Hypothalamus (tissue), 51 donors: Measurements from ENCODE around the gene VWA1.
"Not testable (repeated sequence)": the region's sequence is repeated elsewhere in the genome, so short reads cannot be mapped to it uniquely, and the experiment has no call there.

Experiments used
- DNase-seq, 51 donors: peaks; one replicate each; lab custom pipeline; 2025; lab: John Stamatoyannopoulos, UW

Gene VWA1

DNA sequence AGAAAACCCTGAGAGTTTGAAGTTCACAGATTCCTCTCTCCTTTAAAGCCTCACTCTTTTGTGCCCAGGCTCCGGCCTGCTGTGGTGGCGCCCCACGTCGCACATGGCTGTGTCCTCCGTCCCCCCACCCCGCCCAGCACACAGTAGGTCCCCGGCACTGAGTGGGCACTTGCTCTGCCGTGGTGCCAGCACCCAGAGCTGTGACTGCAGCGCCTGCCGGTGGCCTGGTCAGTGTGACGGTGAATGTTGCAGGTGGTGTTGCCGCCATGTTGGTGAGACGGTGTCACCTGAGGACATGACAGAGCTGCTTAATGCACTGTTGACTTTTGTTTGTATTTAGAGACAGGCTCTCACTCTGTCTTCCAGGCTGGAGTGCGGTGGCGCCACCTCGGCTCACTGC lies 17.4 kb downstream of the VWA1 start:
- no peak for DNase-seq

DNA sequence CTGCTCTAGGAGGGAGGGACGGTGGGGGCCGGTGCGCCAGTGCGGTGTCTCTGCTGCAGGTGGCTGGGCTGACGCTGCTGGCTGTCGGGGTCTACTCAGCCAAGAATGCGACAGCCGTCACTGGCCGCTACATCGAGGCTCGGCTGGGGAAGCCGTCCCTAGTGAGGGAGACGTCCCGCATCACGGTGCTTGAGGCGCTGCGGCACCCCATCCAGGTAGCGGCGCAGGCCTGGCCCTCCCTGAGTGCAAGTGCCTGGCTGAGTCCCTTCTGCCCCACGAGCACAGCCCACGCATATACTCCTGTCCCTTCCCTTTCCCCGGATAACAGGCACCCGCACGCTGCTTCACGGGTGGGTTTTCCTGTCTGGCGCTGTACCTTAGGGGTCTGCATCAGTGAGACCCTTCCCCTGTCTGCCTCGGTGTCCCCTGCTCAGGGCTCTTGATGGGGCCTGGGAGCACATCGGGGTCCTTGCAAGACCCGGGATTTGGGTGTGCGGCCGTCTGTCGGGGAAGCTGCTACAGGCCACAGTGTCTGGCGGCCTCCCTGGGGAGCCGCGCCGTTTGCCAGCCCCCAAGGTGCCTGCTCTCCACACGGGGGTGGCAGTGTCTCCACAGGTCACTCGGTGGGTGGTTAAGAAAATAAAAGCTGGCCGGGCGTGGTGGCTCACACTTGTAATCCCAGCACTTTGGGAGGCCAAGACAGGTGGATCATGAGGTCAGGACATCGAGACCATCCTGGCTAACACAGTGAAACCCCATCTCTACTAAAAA lies 19.0 kb downstream of the VWA1 start:
- not testable (repeated sequence) for DNase-seq

DNA sequence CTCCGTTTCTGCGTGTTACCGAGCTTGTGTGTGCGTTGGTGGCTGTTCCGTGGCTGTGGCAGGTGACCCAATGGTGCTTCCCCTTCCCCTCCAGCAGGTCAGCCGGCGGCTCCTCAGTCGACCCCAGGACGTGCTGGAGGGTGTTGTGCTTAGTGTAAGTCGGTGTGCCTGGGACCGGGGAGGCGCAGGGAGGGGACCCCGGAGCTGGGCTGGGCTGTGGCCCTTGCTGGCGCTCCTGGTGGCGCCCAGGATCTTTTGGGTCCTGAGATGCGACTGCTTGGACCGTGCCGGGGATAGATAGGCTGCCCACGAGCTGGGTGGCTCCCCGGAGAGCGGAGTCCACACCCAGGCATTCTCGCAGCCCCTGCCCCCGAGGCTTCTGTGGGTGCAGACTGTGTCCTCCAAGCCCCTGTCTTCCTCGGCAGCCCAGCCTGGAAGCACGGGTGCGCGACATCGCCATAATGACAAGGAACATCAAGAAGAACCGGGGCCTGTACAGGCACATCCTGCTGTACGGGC lies 19.9 kb downstream of the VWA1 start:
- no peak for DNase-seq

DNA sequence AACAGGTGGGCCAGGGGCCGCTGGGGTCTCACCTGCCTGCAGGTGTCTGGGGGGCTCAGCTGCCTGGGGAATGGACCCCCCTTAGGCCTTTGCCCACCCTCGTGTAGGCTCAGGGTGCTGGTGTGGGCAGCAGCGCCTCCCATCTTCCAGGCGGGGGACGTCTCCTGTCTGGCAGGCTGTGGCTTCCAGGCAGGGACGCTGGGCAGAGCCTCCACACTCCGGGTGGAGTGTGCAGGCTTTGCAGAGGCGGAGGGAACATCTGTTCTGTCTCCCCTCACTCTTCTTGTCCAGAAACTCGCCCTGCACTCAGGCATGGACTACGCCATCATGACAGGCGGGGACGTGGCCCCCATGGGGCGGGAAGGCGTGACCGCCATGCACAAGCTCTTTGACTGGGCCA lies 20.4 kb downstream of the VWA1 start:
- DNase-seq, result not testable (repeated sequence)

DNA sequence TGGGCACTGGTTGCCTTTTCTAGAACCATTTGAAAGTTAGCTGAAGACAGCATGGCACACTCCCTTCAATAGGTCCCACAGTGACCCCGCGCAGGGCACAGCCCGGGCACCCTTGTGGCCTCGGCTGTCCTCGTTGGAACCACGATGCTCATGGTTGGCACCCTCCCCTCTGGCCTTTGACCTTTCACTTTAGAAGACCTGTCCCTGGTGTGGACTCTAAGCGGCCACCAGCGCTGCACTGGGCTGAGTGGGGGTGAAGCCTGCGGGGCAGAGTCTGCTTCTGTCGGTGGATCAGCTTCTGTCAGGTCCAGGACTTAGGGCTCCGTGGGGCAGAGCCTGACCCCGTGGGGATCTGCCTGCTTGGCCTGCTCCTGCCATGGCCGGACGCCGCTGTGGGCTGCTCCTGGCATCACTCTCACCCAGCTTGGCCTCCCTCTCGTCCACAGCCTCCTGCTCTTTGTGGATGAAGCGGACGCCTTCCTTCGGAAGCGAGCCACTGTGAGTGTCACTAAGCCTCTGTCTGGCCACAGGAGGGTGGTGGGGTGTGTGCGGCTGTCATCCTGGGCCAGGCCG lies 21.3 kb downstream of the VWA1 start:
- not testable (repeated sequence) for DNase-seq

DNA sequence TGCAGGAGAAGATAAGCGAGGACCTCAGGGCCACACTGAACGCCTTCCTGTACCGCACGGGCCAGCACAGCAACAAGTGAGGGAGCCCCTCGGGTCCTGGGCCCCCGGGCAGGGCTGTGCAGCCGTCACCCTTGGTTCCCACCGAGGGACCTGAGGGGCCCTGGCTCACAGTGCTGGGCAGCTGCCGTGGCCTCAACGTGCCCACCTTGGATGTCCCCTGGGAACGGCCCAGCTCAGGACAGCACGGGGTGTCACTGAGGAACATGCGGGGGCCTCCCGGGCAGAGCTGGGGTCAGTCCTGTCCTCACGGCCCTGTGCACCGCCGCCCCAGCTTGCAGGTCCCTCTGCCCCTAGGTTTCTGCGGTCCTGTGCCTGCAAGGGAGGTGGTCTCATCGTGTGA lies 23.7 kb downstream of the VWA1 start:
- DNase-seq, result not testable (repeated sequence)

DNA sequence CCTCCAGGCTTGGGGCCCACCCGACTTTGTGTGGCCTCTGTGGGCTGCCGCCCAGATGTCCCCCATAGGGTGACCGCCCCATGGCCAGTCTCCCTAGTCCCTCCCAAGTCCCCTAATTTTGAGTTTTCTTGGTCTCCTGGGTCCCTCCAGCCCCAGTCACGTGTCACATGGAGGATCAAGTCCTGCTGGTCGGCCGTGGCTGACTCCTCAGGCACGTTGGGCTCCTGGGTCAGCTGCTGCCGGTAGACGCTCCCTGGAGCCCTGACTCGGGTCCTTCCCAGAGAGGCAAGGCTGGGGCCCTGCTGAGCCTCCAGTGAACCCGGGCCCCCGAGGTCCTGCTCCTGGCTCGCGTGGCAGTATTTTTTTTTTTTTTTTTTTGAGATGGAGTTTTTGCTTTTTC lies 24.2 kb downstream of the VWA1 start:
- DNase-seq, result not testable (repeated sequence)

DNA sequence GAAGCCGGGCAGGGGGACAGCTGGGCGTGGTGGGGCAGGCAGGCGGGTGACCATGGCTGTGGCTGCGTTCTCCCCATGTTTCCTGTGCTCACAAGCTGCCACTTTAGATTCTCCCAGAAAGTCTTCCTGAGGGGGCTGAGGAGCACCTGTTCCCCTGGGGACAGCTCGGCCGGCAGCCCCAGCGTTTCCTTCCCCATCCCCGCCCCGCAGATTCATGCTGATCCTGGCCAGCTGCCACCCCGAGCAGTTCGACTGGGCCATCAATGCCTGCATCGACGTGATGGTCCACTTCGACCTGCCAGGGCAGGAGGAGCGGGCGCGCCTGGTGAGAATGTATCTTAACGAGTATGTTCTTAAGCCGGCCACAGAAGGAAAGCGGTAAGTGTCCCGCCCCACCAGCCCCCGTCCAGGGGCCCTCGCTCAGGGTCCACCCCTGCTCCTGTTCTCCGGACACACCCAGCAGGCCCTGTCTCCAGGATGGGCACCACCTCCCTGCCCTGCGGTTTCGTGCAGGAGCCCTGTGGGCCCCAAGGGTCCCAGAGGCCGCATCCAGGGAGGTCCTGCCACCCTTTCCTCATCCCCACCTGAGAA lies 25.1 kb downstream of the VWA1 start:
- no peak for DNase-seq

DNA sequence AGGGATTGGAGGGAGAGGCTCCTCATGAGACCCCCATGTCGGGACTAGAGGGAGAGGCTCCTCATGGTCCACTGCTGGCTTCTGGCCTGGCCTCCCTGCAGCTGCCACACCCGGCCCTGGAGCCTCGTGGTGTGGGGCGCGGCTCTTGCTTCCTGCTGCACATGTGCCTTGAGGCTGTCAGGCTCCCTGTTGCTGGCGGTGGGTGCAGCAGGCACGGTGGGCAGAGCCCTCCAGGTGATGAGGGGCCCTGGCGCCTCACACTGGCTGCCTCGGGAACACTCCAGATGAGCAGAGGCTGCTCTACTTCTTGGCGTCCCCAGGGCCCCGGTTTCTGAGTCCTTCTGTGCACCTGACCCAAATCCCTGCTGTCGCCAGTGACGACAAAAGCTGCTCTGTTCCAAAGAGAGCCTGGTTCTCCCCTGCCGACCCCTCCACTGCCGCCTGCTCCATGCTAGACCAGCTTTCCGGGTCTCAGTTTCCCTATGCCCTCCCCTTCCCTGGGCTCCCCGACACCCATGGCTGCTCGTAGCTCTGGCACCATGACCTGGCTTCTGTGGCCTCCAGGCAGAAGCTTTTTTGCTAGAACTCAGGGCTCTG lies 26.3 kb downstream of the VWA1 start:
- DNase-seq, result no peak

DNA sequence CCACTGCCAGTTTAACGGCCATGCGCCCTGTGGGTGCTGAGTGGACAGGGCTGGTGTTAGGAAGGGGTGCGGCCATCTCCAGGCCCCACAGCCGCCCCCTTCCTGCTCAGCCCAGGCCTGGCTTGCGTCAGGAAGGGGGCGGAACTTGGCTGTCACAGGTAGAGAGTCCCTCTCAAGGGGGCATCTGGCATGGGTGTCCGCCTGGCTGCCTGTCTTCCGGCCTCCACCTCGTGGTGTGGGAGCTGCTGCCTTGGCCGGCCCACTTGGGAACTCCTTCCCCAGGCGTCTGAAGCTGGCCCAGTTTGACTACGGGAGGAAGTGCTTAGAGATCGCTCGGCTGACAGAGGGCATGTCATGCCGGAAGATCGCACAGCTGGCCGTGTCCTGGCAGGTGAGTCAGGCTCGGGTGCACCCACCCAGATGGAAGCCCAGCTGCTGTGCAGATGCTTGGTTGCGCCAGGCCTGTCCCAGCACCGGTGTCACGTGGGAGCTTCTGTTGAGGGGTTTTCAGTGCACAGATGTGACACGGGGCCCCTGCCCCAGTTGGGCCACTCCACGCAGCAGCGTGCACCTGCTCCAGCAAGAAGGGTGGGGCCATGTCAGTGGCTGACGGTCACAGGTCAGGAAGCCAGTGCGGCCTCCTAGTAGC lies 27.0 kb downstream of the VWA1 start:
- DNase-seq, result no peak

DNA sequence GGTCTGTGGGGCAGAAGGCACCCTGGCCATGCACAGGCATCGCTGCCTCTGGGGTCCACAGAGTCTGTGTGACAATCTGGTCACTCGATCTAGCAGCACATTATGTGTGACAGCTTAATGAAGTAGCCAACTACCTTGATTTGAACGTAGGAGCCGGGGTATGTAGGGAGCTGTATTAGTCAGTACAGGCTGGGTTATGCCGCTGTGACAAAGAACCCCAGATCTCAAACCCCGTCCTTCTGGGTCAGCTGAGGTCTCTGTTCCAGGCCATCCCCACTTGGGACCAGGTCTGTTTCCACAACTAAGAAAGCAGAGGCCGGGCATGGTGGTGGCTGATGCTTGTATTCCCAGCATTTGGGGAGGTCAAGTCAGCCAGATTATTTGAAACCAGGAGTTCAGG lies 27.8 kb downstream of the VWA1 start:
- DNase-seq, result no peak

DNA sequence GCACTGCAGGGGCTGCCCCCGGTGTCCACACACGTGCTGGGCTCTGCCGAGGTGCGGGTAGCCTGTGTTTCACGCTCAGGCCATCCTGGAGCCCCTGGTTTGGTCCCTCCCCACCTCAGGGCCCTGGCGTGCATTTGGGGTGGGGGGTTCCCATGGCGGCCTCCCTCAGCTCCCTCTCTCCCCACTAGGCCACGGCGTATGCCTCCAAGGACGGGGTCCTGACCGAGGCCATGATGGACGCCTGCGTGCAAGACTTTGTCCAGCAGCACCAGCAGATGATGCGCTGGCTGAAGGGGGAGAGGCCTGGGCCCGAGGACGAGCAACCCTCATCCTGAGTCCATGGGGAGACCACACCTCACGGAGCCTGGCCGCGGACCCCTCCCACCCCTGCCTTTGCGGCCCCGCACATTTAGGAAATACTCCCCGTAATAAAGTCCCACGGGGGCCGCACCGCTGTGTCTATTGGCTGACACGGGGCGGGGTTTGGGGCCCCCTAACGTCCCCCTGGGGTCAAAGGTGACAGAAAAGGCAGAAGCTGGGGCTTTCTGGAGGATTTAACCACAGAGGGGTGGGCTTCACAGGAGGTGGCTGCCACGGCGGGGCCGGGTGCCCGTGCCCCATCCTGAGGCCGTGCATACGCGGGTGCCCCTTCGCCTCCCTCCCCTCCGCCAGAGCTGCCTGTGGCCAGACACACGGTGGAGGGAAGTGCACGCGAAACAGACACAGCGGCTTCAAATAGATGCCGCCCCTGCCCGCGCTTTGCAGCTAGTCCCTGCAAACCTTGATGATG lies 32.9 kb downstream of the VWA1 start:
- DNase-seq, result not testable (repeated sequence)

DNA sequence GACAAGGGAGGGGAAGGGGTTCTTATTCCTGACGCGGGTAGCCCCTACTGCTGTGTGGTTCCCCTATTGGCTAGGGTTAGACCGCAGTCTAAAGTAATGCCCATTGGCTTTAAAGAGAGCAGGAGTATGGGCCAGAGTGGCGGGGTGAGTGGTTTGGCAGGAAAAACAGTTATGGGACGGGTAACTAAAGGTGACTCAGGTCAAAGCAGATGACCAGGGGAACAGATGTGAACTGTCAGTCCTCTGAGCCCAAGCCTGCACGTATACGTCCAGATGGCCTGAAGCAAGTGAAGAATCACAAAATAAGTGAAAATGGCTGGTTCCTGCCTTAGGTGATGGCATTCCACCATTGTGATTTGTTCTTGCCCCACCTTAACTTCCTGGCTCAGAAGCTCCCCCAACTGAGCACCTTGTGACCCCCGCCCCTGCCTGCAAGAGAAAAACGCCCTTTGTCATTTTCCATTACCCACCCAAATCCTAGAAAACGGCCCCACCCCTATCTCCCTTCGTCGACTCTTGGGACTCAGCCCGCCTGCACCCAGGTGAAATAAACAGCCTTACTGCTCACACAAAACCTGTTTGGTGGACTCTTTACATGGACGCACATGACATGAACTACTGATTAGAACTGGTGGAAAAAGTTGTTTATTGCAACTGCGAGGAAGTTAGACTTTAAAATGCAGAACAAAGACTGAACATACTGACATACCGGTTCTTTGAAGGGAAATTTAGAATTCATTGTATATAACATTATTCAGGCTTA lies 35.3 kb downstream of the VWA1 start:
- peak in 1 of 51 donors; percentile 3 for DNase-seq

DNA sequence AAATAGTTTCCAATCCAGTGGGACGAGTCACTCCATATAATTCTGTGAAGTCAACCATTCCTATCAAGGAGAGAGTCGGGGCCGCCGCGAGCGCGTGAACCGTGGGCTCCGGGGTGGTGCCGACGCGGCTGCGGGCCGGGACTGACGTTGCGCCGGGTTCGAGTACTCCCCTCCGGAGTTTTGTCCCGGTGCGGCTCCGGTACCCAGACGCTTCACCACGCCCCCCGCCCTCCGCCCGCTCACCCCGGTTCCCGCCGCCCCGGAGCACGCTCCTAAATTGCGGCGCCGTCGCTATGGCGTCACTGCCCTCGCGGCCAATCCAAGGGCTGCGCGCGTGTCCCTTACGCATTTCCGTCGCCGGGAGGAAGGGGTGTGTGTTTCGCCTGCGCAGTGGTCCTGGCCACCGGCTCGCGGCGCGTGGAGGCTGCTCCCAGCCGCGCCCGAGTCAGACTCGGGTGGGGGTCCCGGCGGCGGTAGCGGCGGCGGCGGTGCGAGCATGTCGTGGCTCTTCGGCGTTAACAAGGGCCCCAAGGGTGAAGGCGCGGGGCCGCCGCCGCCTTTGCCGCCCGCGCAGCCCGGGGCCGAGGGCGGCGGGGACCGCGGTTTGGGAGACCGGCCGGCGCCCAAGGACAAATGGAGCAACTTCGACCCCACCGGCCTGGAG lies 36.0 kb downstream of the VWA1 start, which contains the start of gene ATAD3B:
ATAD3B (plus strand) TSS at position 377 of the 664 bp plus-strand sequence; CDS start at position 497, 120 bp downstream.
- DNase-seq, result peak; percentile 55 to 96 (median 88)

DNA sequence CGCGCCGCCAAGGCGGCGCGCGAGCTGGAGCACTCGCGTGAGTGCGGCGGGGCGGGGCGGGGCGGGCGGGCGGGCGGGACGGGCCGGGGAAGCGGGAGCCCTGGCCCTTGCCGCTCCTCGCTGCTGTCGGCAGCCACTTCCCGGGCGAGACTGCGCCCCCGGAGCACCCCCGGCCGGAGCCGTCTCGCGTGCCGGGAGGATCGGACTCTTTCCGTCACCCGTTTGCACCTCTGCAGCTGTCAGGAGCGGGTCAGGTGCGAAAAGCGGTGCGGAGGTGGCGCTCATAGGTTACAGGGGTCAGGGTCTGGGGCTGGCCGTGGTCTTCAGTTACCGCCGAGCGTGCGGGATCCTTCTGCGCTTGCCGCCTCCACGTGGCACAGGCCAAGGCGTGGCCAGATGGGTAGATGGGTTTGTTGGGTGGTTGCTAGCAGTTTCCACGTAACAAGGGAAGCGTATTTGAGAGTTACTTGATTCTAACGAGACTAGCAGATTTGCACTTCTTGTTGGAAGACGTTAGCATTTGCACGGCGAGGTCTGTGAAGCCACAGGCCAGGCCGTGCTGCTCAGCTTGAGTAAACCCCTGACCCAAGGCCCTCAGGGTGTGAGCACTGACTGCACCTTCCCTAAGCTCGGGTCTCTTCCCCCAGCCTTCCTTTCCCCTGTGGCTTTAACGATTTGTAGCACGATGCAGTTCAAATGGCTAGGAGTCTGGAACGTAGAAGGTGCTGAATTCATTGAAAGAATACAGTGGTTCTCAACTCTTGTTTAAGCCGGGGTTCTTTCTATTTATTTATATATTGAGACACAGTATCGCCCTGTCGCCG lies 36.8 kb downstream of the VWA1 start:
- DNase-seq, result not testable (repeated sequence)

DNA sequence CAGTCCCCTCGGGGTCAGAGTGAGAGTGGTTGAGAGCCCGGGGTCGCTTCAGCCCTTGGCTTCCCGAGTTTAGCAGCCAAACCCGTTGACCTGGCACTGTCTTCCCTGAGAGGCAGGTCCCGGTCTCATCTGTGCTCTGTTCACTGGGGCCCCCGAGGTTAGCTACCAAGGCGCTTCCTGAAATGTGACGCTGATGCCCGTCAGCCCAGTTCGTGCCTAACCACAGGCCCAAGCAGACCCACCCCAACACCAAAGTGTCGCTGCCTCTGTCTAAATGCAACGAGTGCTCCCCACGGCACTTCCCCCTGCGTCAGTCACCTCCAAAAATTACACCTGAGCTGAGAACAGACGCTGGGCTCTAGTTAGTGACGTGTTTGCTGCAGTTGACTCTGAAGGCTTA lies 40.5 kb downstream of the VWA1 start:
- not testable (repeated sequence) for DNase-seq

DNA sequence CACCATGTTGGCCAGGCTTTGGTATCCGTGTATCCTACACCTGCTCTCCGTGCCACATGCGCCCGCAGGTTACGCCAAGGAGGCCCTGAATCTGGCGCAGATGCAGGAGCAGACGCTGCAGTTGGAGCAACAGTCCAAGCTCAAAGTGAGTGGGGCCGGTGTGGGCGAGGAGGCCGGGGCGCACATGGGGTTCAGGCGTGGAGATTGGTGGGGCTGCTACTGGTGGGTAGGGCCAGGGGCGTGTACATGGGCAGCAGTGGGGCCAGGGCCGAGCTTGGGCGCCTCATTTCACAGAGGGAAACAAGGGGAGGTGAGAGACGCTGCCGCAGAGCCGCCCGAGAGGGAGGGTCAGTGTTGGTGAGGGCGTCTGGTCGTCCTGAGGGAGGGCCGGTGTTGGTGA lies 41.7 kb downstream of the VWA1 start:
- DNase-seq, result no peak
